ENCODE results near the gene FAS.

DNA sequence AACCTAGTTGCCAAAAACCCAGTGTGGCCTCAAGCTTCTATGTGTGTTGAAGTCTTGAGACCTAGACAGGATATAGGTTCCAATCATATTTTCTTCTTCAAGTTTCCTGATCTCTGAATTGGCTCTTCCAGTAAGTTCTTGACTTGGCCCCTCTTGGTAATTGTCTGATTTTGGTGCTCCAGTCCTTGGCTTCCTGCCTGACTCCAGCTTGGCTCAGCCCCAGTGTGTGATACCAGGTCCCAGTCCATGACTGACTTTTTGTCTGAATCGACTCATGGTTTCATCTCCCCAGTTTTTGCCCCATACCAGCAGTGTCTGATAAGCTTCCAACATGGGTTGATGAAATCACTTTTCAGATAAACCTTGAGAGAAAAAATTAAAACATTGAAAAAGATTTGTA lies 72.3 kb downstream of the FAS start:
- TF ChIP-seq SMAD1 (IDR thresholded peaks at IDR 0.05; ENCODE audit: low read depth, low read length, partially characterized antibody) (no peak), ZNF174 (CRISPR knock-in tag; IDR thresholded peaks at IDR 0.05) (no peak), ZBTB1 (CRISPR knock-in tag; IDR thresholded peaks at IDR 0.05; ENCODE audit: borderline replicate concordance, low read depth) (no peak), BDP1 (IDR thresholded peaks at IDR 0.05; ENCODE audit: insufficient read depth, insufficient read length) (no peak), SIN3A (IDR thresholded peaks at IDR 0.05; ENCODE audit: borderline replicate concordance in 2 of 2, control insufficient read depth in 1 of 2, low read depth in 2 of 2, low read length in 2 of 2) (no peak), SRSF1 (IDR thresholded peaks at IDR 0.05; ENCODE audit: low read depth, low read length) (no peak), RAD21 (CRISPR knock-in tag; conservative IDR thresholded peaks at IDR 0.05 in 1 of 2, IDR thresholded peaks at IDR 0.05 in 1 of 2) (no peak), SETDB1 (IDR thresholded peaks at IDR 0.05; ENCODE audit: low read length) (no peak), TFE3 (CRISPR knock-in tag; IDR thresholded peaks at IDR 0.05) (no peak), ZNF639 (CRISPR knock-in tag; conservative IDR thresholded peaks at IDR 0.05 in 1 of 2, IDR thresholded peaks at IDR 0.05 in 1 of 2) (no peak), RBFOX2 (IDR thresholded peaks at IDR 0.05; ENCODE audit: low read depth, low read length) (no peak), MGA (IDR thresholded peaks at IDR 0.05) (no peak), RBM39 (optimal IDR thresholded peaks at IDR 0.05; ENCODE audit: low read depth, low read length) (no peak)
- TF ChIP-seq, protein P1, sequence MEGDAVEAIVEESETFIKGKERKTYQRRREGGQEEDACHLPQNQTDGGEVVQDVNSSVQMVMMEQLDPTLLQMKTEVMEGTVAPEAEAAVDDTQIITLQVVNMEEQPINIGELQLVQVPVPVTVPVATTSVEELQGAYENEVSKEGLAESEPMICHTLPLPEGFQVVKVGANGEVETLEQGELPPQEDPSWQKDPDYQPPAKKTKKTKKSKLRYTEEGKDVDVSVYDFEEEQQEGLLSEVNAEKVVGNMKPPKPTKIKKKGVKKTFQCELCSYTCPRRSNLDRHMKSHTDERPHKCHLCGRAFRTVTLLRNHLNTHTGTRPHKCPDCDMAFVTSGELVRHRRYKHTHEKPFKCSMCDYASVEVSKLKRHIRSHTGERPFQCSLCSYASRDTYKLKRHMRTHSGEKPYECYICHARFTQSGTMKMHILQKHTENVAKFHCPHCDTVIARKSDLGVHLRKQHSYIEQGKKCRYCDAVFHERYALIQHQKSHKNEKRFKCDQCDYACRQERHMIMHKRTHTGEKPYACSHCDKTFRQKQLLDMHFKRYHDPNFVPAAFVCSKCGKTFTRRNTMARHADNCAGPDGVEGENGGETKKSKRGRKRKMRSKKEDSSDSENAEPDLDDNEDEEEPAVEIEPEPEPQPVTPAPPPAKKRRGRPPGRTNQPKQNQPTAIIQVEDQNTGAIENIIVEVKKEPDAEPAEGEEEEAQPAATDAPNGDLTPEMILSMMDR (IDR thresholded peaks at IDR 0.05 in 2 of 3, conservative IDR thresholded peaks at IDR 0.05 in 1 of 3; ENCODE audit: insufficient read depth in 2 of 3, low read depth in 1 of 3, low read length in 3 of 3) = no peak

Measured in K562 (cell line).